Activated CD4-positive, CD25-positive, alpha-beta regulatory T cell treated with anti-CD3 and anti-CD28 coated beads, Interleukin-2, amount 50 U/mL, for 16 hours (primary cell): Measurements from ENCODE around the gene SPACA1.

ENCODE experiments used
- DNase-seq: peaks from one replicate; pipeline ENCODE4 v3.0.0-alpha.2; 2020; ENCODE audit warnings: low read depth, low spot score

SPACA1 gene

DNA sequence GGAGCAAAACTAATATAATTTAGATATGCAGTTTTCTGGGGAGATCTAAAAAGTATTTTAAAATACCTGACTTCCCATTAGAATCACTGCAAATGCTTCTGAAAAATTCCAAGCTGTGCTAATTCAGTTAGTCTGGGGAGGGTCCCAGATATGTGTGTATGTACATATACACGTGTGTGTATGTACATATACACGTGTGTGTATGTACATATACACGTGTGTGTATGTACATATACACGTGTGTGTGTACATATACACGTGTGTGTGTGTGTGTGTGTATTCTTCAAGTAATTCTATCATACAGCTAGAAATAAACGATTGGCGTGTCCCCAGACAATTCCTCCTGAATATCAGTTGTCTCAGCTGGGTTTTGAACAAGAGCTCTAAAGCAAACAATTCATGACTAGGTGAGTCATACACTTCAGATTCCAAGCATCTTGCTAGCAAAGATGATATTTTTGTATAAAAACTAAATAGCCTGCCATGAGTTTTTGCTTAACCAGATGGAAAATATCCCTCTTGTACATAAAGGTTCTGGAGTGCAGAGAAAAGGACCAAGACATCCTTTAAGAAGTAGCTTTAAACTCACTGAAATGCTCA is 58.2 kb downstream of the SPACA1 start:
- DNase-seq, result no peak

DNA sequence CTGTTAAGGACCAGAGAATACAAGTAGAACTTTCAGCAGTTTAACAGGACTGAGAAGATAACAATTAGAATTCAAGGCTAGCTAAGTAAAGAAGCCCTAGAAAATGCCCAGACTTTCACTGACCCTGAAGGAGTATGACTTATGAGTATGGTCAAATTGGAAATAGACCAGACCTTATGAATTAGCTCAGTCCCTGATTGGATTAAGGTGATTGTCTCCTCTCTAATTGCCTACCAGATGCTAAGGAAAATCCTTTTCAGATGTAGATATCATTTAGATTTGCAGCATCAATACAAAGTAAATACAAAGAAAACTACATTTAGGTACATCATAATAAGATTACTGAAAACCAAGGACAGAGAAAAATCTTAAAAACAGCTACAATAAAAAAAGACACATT is 59.6 kb downstream of the SPACA1 start:
- no peak for DNase-seq

DNA sequence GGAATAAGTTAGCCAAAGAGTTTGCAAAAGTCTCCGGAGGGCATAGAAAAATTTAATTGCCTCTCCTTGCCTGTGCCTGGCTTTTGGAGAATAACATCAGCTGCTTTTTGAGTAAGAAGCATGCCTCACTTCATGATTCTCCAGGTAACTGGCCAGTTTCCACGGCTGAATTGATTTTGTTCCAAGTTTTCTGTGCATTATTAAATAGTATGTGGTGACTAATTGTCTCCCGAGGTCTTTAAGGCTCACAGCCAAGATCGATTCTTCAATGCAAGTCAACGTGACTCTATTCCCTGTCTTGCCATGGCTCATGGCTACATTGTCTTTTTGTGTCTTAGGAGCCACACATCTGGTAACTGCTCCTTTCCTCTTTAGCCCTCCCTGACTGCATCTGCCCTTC is 64.3 kb downstream of the SPACA1 start:
- DNase-seq, result no peak

DNA sequence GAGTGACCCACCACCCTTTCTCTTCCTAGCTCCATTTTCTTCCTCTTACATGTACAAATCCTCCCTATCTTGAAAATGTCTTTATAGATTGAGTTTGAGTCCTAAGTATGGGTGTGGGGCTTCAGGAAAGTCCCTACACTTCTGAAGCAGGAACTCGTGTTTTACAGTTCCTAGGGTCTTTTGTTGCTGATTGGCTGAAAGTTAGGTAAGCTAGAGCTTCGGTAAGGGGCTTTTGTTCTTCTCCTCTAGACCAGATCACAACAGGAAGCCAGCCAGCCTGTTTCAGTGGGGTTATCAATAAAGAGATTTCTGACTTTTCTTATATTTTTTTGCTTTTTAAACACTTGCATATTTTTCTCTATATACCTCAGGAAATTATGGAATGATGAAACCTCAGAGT is 67.2 kb downstream of the SPACA1 start:
- no peak for DNase-seq

DNA sequence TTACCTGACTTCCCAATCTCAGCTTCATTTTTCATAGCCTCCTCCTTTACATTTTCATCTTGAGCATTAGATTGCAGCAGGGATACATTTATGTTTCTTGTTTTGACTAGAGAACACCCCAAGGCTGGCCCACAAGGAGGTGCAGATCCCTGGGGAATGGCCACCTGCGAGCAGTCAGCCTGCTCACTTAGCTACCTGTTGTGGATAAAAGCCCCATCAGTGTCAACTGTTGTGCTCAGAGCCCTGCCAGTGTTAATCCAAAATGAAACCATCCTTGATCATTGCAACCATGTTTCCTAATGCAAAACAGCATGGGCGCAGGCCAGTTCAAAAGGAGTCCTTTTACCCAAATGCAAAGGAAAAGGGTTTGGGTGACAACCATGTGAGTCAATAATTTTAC is 67.7 kb downstream of the SPACA1 start:
- DNase-seq, result no peak

DNA sequence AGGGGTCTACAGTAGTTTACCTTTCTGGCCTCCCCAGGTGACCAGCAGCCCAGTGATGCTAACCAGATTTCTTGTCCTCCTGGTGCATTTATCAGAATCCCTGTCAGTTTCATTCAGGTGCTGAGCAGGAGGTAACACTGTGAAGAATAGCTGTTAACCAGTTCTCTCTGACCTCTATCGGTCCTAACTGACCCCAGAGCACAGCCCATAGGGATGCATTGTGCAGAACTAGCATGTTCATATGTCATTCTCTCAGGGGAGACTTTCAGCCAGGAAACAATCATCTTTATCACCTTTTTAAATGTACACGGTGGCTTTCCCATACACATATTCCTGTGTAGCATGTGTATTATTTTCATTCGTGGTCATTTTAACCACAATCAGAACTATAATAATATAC is 68.6 kb downstream of the SPACA1 start:
- DNase-seq, result no peak
